Uterus (tissue), 2 donors: Measurements from ENCODE around the gene DNM3.

ENCODE experiments used
- POLR2A ChIP-seq, 2 donors: fragments of 450-650 bp; IDR thresholded peaks; one replicate each; pipeline ENCODE4 v1.6.1; 2016; ENCODE audit warnings: antibody characterized with exemption in 2 of 2, mild to moderate bottlenecking in 1 of 2, moderate library complexity in 1 of 2
- TF ChIP-seq, protein P1 (sequence below), 4 experiments: fragments of 200-600 bp in 2 of 4; fragments of 450-650 bp in 2 of 4; sonication (generic) in 2 of 4; IDR thresholded peaks; one replicate each; pipeline ENCODE4 v1.5.1; 2016 to 2019; ENCODE audit warnings: antibody characterized with exemption in 4 of 4, mild to moderate bottlenecking in 2 of 4, moderate library complexity in 1 of 4

GRCh38 chr1:172142324-172142723 lies 301.0 kb downstream of the DNM3 start:
- no peak for TF ChIP-seq POLR2A (IDR thresholded peaks at IDR 0.05)
- TF ChIP-seq, protein P1, sequence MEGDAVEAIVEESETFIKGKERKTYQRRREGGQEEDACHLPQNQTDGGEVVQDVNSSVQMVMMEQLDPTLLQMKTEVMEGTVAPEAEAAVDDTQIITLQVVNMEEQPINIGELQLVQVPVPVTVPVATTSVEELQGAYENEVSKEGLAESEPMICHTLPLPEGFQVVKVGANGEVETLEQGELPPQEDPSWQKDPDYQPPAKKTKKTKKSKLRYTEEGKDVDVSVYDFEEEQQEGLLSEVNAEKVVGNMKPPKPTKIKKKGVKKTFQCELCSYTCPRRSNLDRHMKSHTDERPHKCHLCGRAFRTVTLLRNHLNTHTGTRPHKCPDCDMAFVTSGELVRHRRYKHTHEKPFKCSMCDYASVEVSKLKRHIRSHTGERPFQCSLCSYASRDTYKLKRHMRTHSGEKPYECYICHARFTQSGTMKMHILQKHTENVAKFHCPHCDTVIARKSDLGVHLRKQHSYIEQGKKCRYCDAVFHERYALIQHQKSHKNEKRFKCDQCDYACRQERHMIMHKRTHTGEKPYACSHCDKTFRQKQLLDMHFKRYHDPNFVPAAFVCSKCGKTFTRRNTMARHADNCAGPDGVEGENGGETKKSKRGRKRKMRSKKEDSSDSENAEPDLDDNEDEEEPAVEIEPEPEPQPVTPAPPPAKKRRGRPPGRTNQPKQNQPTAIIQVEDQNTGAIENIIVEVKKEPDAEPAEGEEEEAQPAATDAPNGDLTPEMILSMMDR (IDR thresholded peaks at IDR 0.05), result no peak
